ENCODE results near the gene CCDC68. TPM values are rescaled to one million over a fixed set of nuclear protein-coding genes. Genes with fewer than 3 reads are reported as not detected.

The CCDC68 gene
- total and polyA plus RNA-seq, 2 of the 13 experiments (the other 11 are each of a cell fraction or from before 2014, with no cell fraction given), result 4.6 to 13.3 TPM

GRCh38 chr18:54946149-54946581, 13.1 kb downstream of the CCDC68 start (continued):
- TF ChIP-seq HDAC1 (CRISPR knock-in tag; IDR thresholded peaks at IDR 0.05), result peak; percentile 94
- TF ChIP-seq SETDB1 (CRISPR knock-in tag; IDR thresholded peaks at IDR 0.05; ENCODE audit: borderline replicate concordance), result no peak
- peak; percentile 76 for TF ChIP-seq MIXL1 (CRISPR knock-in tag; IDR thresholded peaks at IDR 0.05)
- TF ChIP-seq CERS6 (CRISPR knock-in tag; IDR thresholded peaks at IDR 0.05), result no peak
- no peak for TF ChIP-seq ESRRA (CRISPR knock-in tag; IDR thresholded peaks at IDR 0.05; ENCODE audit: low read depth)
- no peak for TF ChIP-seq CENPX (CRISPR knock-in tag; IDR thresholded peaks at IDR 0.05)
- TF ChIP-seq ZSCAN25 (CRISPR knock-in tag; IDR thresholded peaks at IDR 0.05), result no peak
- TF ChIP-seq KAT7 (CRISPR knock-in tag; IDR thresholded peaks at IDR 0.05; ENCODE audit: borderline replicate concordance), result peak; percentile 60; the same call in 1 of the 2 replicates
- TF ChIP-seq HOXA7 (CRISPR knock-in tag; IDR thresholded peaks at IDR 0.05), result no peak
- peak; percentile 87 for TF ChIP-seq ZBTB26 (CRISPR knock-in tag; IDR thresholded peaks at IDR 0.05; ENCODE audit: borderline replicate concordance)
- TF ChIP-seq ZNF263 (CRISPR knock-in tag; IDR thresholded peaks at IDR 0.05), result no peak
- no peak for TF ChIP-seq ZC3H13 (CRISPR knock-in tag; IDR thresholded peaks at IDR 0.05)
- no peak for TF ChIP-seq SIN3B (IDR thresholded peaks at IDR 0.05; ENCODE audit: low read length)
- no peak for TF ChIP-seq ZNF101 (CRISPR knock-in tag; IDR thresholded peaks at IDR 0.05; ENCODE audit: borderline replicate concordance, low read depth)
- TF ChIP-seq ZNF431 (CRISPR knock-in tag; IDR thresholded peaks at IDR 0.05; ENCODE audit: borderline replicate concordance, low read depth), result peak; percentile 57; the same call in 1 of the 2 replicates
- no peak for TF ChIP-seq HNRNPK (IDR thresholded peaks at IDR 0.05; ENCODE audit: low read depth, low read length, poor library complexity, severe bottlenecking)
- peak; percentile 52; the same call in 1 of the 2 replicates for TF ChIP-seq ZNF644 (CRISPR knock-in tag; IDR thresholded peaks at IDR 0.05; ENCODE audit: low read depth)
- TF ChIP-seq ZNF510 (CRISPR knock-in tag; IDR thresholded peaks at IDR 0.05; ENCODE audit: low read depth), result no peak
- no peak for TF ChIP-seq CHD4 (IDR thresholded peaks at IDR 0.05; ENCODE audit: borderline replicate concordance, low read length)
- no peak for TF ChIP-seq ZNF703 (CRISPR knock-in tag; IDR thresholded peaks at IDR 0.05; ENCODE audit: borderline replicate concordance)
- TF ChIP-seq ZNF430 (CRISPR knock-in tag; IDR thresholded peaks at IDR 0.05), result no peak
- no peak for TF ChIP-seq ZNF770 (CRISPR knock-in tag; IDR thresholded peaks at IDR 0.05)
- peak; percentile 80; the same call in 1 of the 2 replicates for TF ChIP-seq ZBTB25 (CRISPR knock-in tag; IDR thresholded peaks at IDR 0.05)
- TF ChIP-seq ARHGAP35 (CRISPR knock-in tag; IDR thresholded peaks at IDR 0.05; ENCODE audit: borderline replicate concordance), result no peak
- no peak for TF ChIP-seq ZNF276 (CRISPR knock-in tag; IDR thresholded peaks at IDR 0.05; ENCODE audit: low read depth)

Data from HepG2 (cell line).